A673 (cell line): Measurements from ENCODE around the gene ARG1.

Source experiments
- CTCF ChIP-seq: fragments of 300-800, 200-600 bp; sonication (generic); conservative IDR thresholded peaks from 2 replicates; pipeline ENCODE4 v1.5.1; 2017; ENCODE audit warnings: low read depth, mild to moderate bottlenecking, antibody characterized with exemption, low read length, moderate library complexity, mixed read lengths
- EZH2 ChIP-seq: fragments of 200-600 bp; sonication (generic); IDR thresholded peaks from 2 replicates; pipeline ENCODE4 v1.6.1; 2017; ENCODE audit warnings: borderline replicate concordance, low read depth, mild to moderate bottlenecking, mixed read lengths, antibody characterized with exemption, low read length; ENCODE audit not compliant: poor library complexity, severe bottlenecking

GRCh38 chr6:131588643-131589042 is 15.6 kb downstream of the ARG1 start:
- TF ChIP-seq CTCF, result no peak
- no peak for TF ChIP-seq EZH2
